ENCODE results near the gene SLC1A4.

DNA sequence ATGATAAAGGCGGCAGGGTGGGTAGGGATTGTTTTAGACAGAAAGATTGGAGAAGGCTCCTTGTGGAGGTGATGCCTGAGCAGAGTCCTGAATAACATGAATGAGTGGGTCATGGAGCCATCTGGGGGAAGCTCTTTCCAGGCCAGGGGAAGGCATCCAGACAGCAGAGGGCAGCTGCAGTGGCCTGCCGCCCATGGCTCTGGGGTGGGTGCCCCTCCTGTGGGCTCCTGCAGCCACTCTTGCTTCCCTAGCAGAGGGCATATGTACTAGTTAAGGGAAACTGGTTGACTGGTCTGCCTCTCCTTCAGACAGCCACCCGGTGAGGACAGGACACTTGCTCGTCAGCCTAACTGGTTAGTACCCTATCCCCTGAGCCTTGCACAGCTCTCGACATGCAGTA, 46.5 kb upstream of the SLC1A4 start:
- TF ChIP-seq POLR2AphosphoS5 (IDR thresholded peaks at IDR 0.05; ENCODE audit: borderline replicate concordance, low read depth, low read length) = no peak
- no peak for TF ChIP-seq EZH2 (IDR thresholded peaks at IDR 0.05)
- TF ChIP-seq FOXP2 (optimal IDR thresholded peaks at IDR 0.05; ENCODE audit: control extremely low read depth, extremely low read length, insufficient read depth) = no peak

Data from SK-N-MC (cell line).